H1 (cell line): Measurements from ENCODE around the gene CD63. TPM values are rescaled to one million over a fixed set of nuclear protein-coding genes. Genes with fewer than 3 reads are reported as not detected.
A peak's percentile ranks its signal among the peaks of the same experiment; 100 is the strongest.

Source experiments
- CTCF ChIA-PET: fragments of 300-600 bp; sonication (Branson Sonifier 250); formaldehyde crosslinking; loops from one replicate; lab custom pipeline; 2021; ENCODE audit not compliant: partially characterized antibody; lab: Charles Lee
- POLR2A ChIA-PET: fragments of 300-600 bp; sonication (Branson Sonifier 250); formaldehyde crosslinking; loops from one replicate; lab custom pipeline; 2021; ENCODE audit warnings: inconsistent platforms; ENCODE audit not compliant: partially characterized antibody; lab: Charles Lee
- DNase-seq, 2 experiments: peaks; one replicate each; pipeline versions ENCODE4 v3.0.0 to v3.0.0-alpha.2; 2010 to 2022; ENCODE audit warnings: low spot score in 2 of 2, low read depth in 1 of 2, mixed read lengths in 1 of 2
- FAIRE-seq: peaks from 2 replicates; lab custom pipeline; 2011; peaks lifted over from hg19 to GRCh38; lab: Jason Lieb, UNC
- H2AFZ ChIP-seq: 2 replicates; pipeline ENCODE4 v1.8.1; 2012; ENCODE audit warnings: low read length, inconsistent platforms
- H2AK5ac ChIP-seq: 2 replicates; pipeline ENCODE4 v1.6.1; 2013; ENCODE audit warnings: low read depth, low read length
- H2BK120ac ChIP-seq: replicated peaks from 2 replicates; pipeline ENCODE3; 2013; ENCODE audit warnings: low read depth, low read length, inconsistent platforms
- H2BK12ac ChIP-seq: 2 replicates; pipeline ENCODE4 v1.6.1; 2013; ENCODE audit warnings: low read depth, low read length
- H2BK15ac ChIP-seq: 2 replicates; pipeline ENCODE4 v1.6.1; 2013; ENCODE audit warnings: low read length
- H2BK20ac ChIP-seq: 2 replicates; pipeline ENCODE4 v1.6.1; 2013; ENCODE audit warnings: low read length
- H2BK5ac ChIP-seq: 2 replicates; pipeline ENCODE4 v1.6.1; 2013; ENCODE audit warnings: low read depth, low read length
- H3K14ac ChIP-seq: 2 replicates; pipeline ENCODE4 v1.6.1; 2013; ENCODE audit warnings: inconsistent platforms; ENCODE audit not compliant: insufficient read length
- H3K18ac ChIP-seq: 2 replicates; pipeline ENCODE4 v1.6.1; 2013; ENCODE audit warnings: low read length; ENCODE audit errors: extremely low read depth
- H3K23ac ChIP-seq: 2 replicates; pipeline ENCODE4 v1.6.1; 2013; ENCODE audit warnings: inconsistent platforms; ENCODE audit not compliant: insufficient read length
- H3K23me2 ChIP-seq: 2 replicates; pipeline ENCODE4 v1.6.1; 2013; ENCODE audit warnings: low read depth, low read length
- H3K27ac ChIP-seq: 2 replicates; pipeline ENCODE4 v1.6.1; 2011; ENCODE audit warnings: low read depth, low read length, inconsistent platforms
- H3K27me3 ChIP-seq, 4 experiments: replicated peaks in 1 of 4; 1 replicate in 1 of 4; 2 replicates in 3 of 4; pipeline versions ENCODE4 v1.6.1 to v1.8.1; 2011 to 2013; ENCODE audit warnings: low read length in 3 of 4, mild to moderate bottlenecking in 3 of 4, inconsistent platforms in 2 of 4, mixed read lengths in 2 of 4, moderate library complexity in 1 of 4; ENCODE audit not compliant: control insufficient read depth in 3 of 4, insufficient read depth in 3 of 4; ENCODE audit errors: extremely low read depth in 1 of 4
- H3K36me3 ChIP-seq, 4 experiments: 2 replicates each; pipeline versions ENCODE4 v1.6.1 to v1.8.1; 2011 to 2013; ENCODE audit warnings: mild to moderate bottlenecking in 4 of 4, low read length in 3 of 4, moderate library complexity in 2 of 4, control low read depth in 1 of 4, inconsistent platforms in 1 of 4; ENCODE audit not compliant: insufficient read depth in 4 of 4, control insufficient read depth in 2 of 4
- H3K4ac ChIP-seq: replicated peaks from 2 replicates; pipeline ENCODE3; 2013; ENCODE audit warnings: low read length, low read depth, mixed read lengths, inconsistent platforms; ENCODE audit not compliant: insufficient read length
- H3K4me1 ChIP-seq, 4 experiments: replicated peaks in 1 of 4; 1 replicate in 1 of 4; 2 replicates in 3 of 4; pipeline versions ENCODE4 v1.6.1 to v1.8.1; 2011 to 2013; ENCODE audit warnings: low read length in 3 of 4, inconsistent platforms in 2 of 4, mixed read lengths in 1 of 4; ENCODE audit not compliant: insufficient read depth in 4 of 4, control insufficient read depth in 3 of 4
- H3K4me2 ChIP-seq, 2 experiments: 2 replicates each; pipeline versions ENCODE4 v1.6.1 to v1.8.1; 2011 to 2013; ENCODE audit warnings: low read depth in 2 of 2, low read length in 2 of 2, control low read depth in 1 of 2, inconsistent platforms in 1 of 2, mild to moderate bottlenecking in 1 of 2; ENCODE audit not compliant: insufficient read depth in 1 of 2
- H3K4me3 ChIP-seq, 4 experiments: fragments of 200-600, 300-600 bp in 1 of 4; sonication (generic), shearing (Covaris generic), sonication (Bioruptor Twin) in 1 of 4; 2 replicates each; pipeline versions ENCODE4 v1.5.1 to v1.8.1; 2011 to 2016; ENCODE audit warnings: low read length in 4 of 4, low read depth in 3 of 4, control low read depth in 2 of 4, inconsistent platforms in 2 of 4, mild to moderate bottlenecking in 2 of 4, mixed read lengths in 1 of 4, moderate library complexity in 1 of 4; ENCODE audit not compliant: insufficient read depth in 2 of 4; ENCODE audit errors: extremely low read depth in 1 of 4
- H3K56ac ChIP-seq: replicated peaks from 2 replicates; pipeline ENCODE3; 2013; ENCODE audit warnings: low read depth, mild to moderate bottlenecking, mixed read lengths, low read length, inconsistent platforms; ENCODE audit not compliant: insufficient read length
- H3K79me1 ChIP-seq: 2 replicates; pipeline ENCODE4 v1.6.1; 2013; ENCODE audit warnings: low read depth, low read length, control low read depth
- H3K79me2 ChIP-seq, 2 experiments: 2 replicates each; pipeline versions ENCODE4 v1.6.1 to v1.8.1; 2012 to 2013; ENCODE audit warnings: low read length in 2 of 2, mild to moderate bottlenecking in 2 of 2, inconsistent platforms in 1 of 2; ENCODE audit not compliant: insufficient read depth in 2 of 2, control insufficient read depth in 1 of 2
- H3K9ac ChIP-seq, 4 experiments: replicated peaks in 1 of 4; 1 replicate in 1 of 4; 2 replicates in 3 of 4; pipeline versions ENCODE4 v1.6.1 to v1.8.1; 2011 to 2013; ENCODE audit warnings: low read depth in 3 of 4, low read length in 3 of 4, control low read depth in 2 of 4, mild to moderate bottlenecking in 2 of 4, moderate library complexity in 2 of 4, inconsistent platforms in 1 of 4; ENCODE audit errors: extremely low read depth in 1 of 4
- H3K9me3 ChIP-seq, 2 experiments: 2 replicates each; pipeline versions ENCODE4 v1.6.1 to v1.8.1; 2012 to 2013; ENCODE audit warnings: mild to moderate bottlenecking in 2 of 2, moderate library complexity in 2 of 2, control low read depth in 1 of 2, inconsistent platforms in 1 of 2, low read depth in 1 of 2, low read length in 1 of 2, mixed read lengths in 1 of 2; ENCODE audit not compliant: insufficient read depth in 2 of 2
- H4K20me1 ChIP-seq, 2 experiments: replicated peaks in 1 of 2; 2 replicates each; pipeline versions ENCODE3 to v1.8.1; 2011 to 2013; ENCODE audit warnings: inconsistent platforms in 2 of 2, low read length in 2 of 2, mild to moderate bottlenecking in 1 of 2; ENCODE audit not compliant: insufficient read depth in 2 of 2, control insufficient read depth in 1 of 2
- H4K5ac ChIP-seq: 2 replicates; pipeline ENCODE4 v1.6.1; 2013; ENCODE audit warnings: low read length, low read depth, mixed read lengths, inconsistent platforms; ENCODE audit not compliant: insufficient read length
- H4K8ac ChIP-seq: 2 replicates; pipeline ENCODE4 v1.8.0; 2013; ENCODE audit warnings: mild to moderate bottlenecking, moderate library complexity, low read length, inconsistent platforms; ENCODE audit not compliant: insufficient read depth; ENCODE audit errors: extremely low read depth
- H4K91ac ChIP-seq: replicated peaks from 2 replicates; pipeline ENCODE3; 2013; ENCODE audit warnings: low read length, mixed read lengths, inconsistent platforms; ENCODE audit not compliant: insufficient read length
- CEBPB ChIP-seq: IDR thresholded peaks from 2 replicates; pipeline ENCODE4 v1.6.1; 2012; ENCODE audit warnings: low read depth, low read length
- EGR1 ChIP-seq: IDR thresholded peaks from 2 replicates; pipeline ENCODE4 v1.6.1; 2011; ENCODE audit warnings: low read depth, low read length, borderline replicate concordance
- SIN3A ChIP-seq, 2 experiments: IDR thresholded peaks in 1 of 2; conservative IDR thresholded peaks in 1 of 2; 2 replicates each; pipeline ENCODE4 v1.6.1; 2011 to 2012; ENCODE audit warnings: low read length in 2 of 2, improper control_type of control experiment in 1 of 2, low read depth in 1 of 2, mild to moderate bottlenecking in 1 of 2
- TAF1 ChIP-seq: IDR thresholded peaks from 2 replicates; pipeline ENCODE4 v1.6.1; 2011; ENCODE audit warnings: mild to moderate bottlenecking, low read depth, low read length
- TEAD4 ChIP-seq: IDR thresholded peaks from 2 replicates; pipeline ENCODE4 v1.6.1; 2012; ENCODE audit warnings: low read depth, low read length, inconsistent platforms, mixed read lengths
- WGBS, 2 experiments: shearing (Covaris generic) in 1 of 2; methylation state at CpG; one replicate each; pipeline versions ENCODE4 v1.1.6 to v1.1.7; 2013 to 2015; ENCODE audit warnings: low lambda C conversion rate in 2 of 2, mixed read lengths in 2 of 2, inconsistent platforms in 1 of 2, low coverage in 1 of 2, missing lambda C conversion rate in 1 of 2; ENCODE audit not compliant: insufficient replicate concordance in 2 of 2, insufficient coverage in 1 of 2, insufficient read length in 1 of 2; ENCODE audit errors: extremely low coverage in 1 of 2, missing lambda C conversion rate in 1 of 2; 5-methylcytosine and 5-hydroxymethylcytosine counted together
- polyA plus RNA-seq, 7 experiments: library from polyadenylated mRNA; depleted of rRNA in 3 of 7; stranded (reverse) in 5 of 7; unstranded in 2 of 7; fragments of >200 nt in 5 of 7; fragments of 200-250 nt in 2 of 7; gene quantifications; 1 replicate in 5 of 7; 2 replicates in 1 of 7; 4 replicates in 1 of 7; pipeline versions ENCODE4 v1.2.1 to v1.2.3, GENCODE V29; 2011 to 2013; ENCODE audit warnings: missing spikeins in 2 of 7, mixed read lengths in 2 of 7
- total RNA-seq: library from RNA; stranded (reverse); fragmentation: NEBNext Ultra II Directional; extraction: Animal tissue kit (Norgen Biotek cat#: 25700); gene quantifications from 2 replicates; pipeline ENCODE4 v1.2.1, GENCODE V29; 2021

Gene CD63
- total and polyA plus RNA-seq, 2 of the 8 experiments (the other 6 are each of a cell fraction or from before 2014, with no cell fraction given): 440 to 526 TPM

DNA sequence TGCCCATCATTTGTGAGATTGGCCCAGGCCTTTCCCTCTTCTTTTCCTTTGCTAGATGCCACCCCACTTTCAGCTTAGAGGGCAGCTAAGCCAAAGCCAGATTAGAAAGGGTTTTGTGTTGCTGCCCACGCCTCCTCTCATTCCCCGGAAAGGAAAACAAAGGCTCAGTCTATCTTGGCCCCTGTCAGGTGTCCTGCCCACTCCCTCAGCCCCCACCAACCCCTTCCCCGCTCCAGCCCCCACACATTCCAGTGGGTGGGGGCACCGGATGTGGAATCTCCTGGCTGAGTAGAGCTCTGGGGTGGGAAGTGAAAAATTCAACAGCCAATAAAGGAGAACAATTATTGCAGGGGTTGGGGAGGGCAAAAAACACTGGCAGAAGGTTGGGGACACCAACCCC, 10.8 kb downstream of the CD63 start:
- Histone ChIP-seq H3K79me1 (peaks cover 5% of the 10 kb centered on the region), H3K27ac (peak overlapping the region; percentile 65; the same call in 1 of the 2 replicates), H4K8ac (no peak overlapping the region), H2BK20ac (no peak overlapping the region), H3K23ac (no peak overlapping the region), H3K79me2 (peaks cover 0 to 9% of the 10 kb centered on the region in 2 experiments; a peak in 1 of 4 replicates), H3K4me2 (peak overlapping the region; percentile 87 to 89), H3K9me3 (no peaks in the 10 kb centered on the region), H4K91ac (no peak overlapping the region)
- CTCF ChIA-PET: interaction anchor here (0.7 to 11.1 kb wide), 10 partner anchors 9 to 361 kb away, joined by 3 to 229 read pairs (median 10); partner anchors contain the start of genes CD63 and ITGA7
- TF ChIP-seq EGR1: peak; percentile 75; the same call in 1 of the 2 replicates
- TF ChIP-seq TAF1: 0 out of 2 replicates have a peak, but pooled peaks have one; percentile 25
- no peak for TF ChIP-seq CEBPB
- TF ChIP-seq SIN3A (conservative IDR thresholded peaks at IDR 0.05 in 1 of 2, IDR thresholded peaks at IDR 0.05 in 1 of 2; ENCODE audit: low read depth in 1 of 2, low read length in 2 of 2): 0 out of 4 replicates have a peak, but pooled peaks of 1 of the 2 experiments have one; percentile 29
- TF ChIP-seq TEAD4: peak; percentile 89
- TF ChIP-seq, all 59 proteins: peak for 4
- H4K20me1 ChIP-seq: peaks cover 0 to 4% of the 10 kb centered on the region in 2 experiments
- H3K4me1 ChIP-seq: peaks cover 10 to 27% (median 19%) of the 10 kb centered on the region in 4 experiments
- no peak overlapping the region for H2AK5ac ChIP-seq
- peak overlapping the region in 3 of 4 experiments; percentile 21 to 90 (median 27); a peak in 4 of 8 replicates for H3K4me3 ChIP-seq
- H3K27me3 ChIP-seq: no peaks in the 10 kb centered on the region
- H2BK120ac ChIP-seq: no peak overlapping the region
- FAIRE-seq (no peak), DNase-seq (no peak)
- H3K36me3 ChIP-seq: peaks cover 0 to 4% (median 0%) of the 10 kb centered on the region in 4 experiments; a peak in 3 of 8 replicates
- no peak overlapping the region for H3K18ac ChIP-seq
- no peak overlapping the region for H3K56ac ChIP-seq
- no peak overlapping the region for H2BK12ac ChIP-seq
- H3K14ac ChIP-seq: no peak overlapping the region
- peak overlapping the region in 2 of 4 experiments; percentile 20 to 35; a peak in 1 of 7 replicates for H3K9ac ChIP-seq
- H2BK5ac ChIP-seq: peak overlapping the region; percentile 27; the same call in 1 of the 2 replicates
- no peak overlapping the region; the same call in 1 of the 2 replicates for H2BK15ac ChIP-seq
- H3K4ac ChIP-seq: no peak overlapping the region
- POLR2A ChIA-PET: interaction anchor here (0.5 to 8.3 kb wide), 9 partner anchors 8 to 388 kb away, joined by 3 to 103 read pairs (median 5); partner anchors contain the start of genes CD63 and ITGA7
- H4K5ac ChIP-seq: no peak overlapping the region
- WGBS, 2 experiments: 51% methylated on average over 4 of the region's 4 CpGs; no CpG with 5 or more reads in 1 of the 2 experiments
- no peak overlapping the region for H2AFZ ChIP-seq
- peaks cover 12% of the 10 kb centered on the region for H3K23me2 ChIP-seq
